GM18951 (cell line): ENCODE results near the gene RAD18.

Source experiments
- POLR2A ChIP-seq: IDR thresholded peaks from 4 replicates; pipeline ENCODE4 v1.6.1; 2011; ENCODE audit warnings: mild to moderate bottlenecking; ENCODE audit not compliant: insufficient read length, insufficient read depth; ENCODE audit errors: extremely low read depth
- in situ Hi-C: fragments of 300-500 bp; cut with MboI; formaldehyde crosslinking; loops from one replicate; pipeline ENCODE4 v1.12.0; 2022; ENCODE audit warnings: low sequenced_read_pairs, mixed read lengths, inconsistent platforms; ENCODE audit not compliant: unreplicated experiment

The RAD18 gene

DNA sequence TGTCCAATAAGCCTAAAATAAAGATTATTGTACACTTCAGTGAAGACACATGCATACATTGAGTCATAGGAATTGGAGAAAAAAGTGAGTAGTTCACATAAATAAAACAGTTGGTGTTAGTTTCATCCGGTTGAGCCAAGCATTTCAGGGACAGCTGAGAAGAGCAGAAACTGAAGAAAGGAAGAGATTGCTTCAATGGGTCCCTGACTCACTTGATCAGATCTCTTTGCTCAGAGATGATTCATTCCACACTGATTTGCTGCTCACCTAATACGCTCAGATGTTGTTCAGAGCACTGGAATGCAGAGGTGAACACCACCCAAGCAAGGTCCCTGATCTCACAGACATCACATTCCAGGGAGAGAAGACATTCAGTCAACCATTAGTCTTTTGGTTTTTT, 93.7 kb downstream of the RAD18 start:
- TF ChIP-seq POLR2A, result no peak
- in situ Hi-C loops, result no loop called here

DNA sequence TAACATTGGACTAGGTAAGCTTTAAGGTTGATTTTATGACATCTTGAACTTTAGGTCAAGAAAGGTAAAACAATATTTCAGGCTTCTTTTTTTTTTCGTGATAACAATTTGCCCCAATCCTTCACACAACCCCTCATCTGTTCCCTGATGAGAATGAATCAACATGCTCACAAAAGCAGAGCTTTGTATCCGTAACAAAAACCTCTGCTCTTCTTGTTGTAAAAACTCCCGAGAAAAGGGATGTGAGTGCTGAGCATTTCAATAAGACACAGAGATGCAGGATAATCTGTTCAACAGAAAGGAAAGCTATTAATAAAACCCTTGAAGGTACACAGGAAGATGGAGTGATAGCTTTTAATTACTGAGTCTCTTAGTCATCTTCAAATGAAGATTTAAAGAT, 94.3 kb downstream of the RAD18 start:
- TF ChIP-seq POLR2A, result no peak

GRCh38 chr3:8867646-8868045, 95.6 kb downstream of the RAD18 start:
- in situ Hi-C loops, result no loop called here

More for the DNA sequence above, 94.3 kb downstream of the RAD18 start:
- in situ Hi-C loops, result no loop called here

GRCh38 chr3:8865697-8866096, 97.6 kb downstream of the RAD18 start:
- no peak for TF ChIP-seq POLR2A
- in situ Hi-C loops, result no loop called here

More at GRCh38 chr3:8867646-8868045, 95.6 kb downstream of the RAD18 start:
- no peak for TF ChIP-seq POLR2A

- in situ Hi-C loops, result no loop called here
- no peak for TF ChIP-seq POLR2A
Measured at GRCh38 chr3:8864402-8865350, 98.6 kb downstream of the RAD18 start.

- no peak for TF ChIP-seq POLR2A
- in situ Hi-C loops, result no loop called here
Measured at GRCh38 chr3:8863891-8864290, 99.4 kb downstream of the RAD18 start.

DNA sequence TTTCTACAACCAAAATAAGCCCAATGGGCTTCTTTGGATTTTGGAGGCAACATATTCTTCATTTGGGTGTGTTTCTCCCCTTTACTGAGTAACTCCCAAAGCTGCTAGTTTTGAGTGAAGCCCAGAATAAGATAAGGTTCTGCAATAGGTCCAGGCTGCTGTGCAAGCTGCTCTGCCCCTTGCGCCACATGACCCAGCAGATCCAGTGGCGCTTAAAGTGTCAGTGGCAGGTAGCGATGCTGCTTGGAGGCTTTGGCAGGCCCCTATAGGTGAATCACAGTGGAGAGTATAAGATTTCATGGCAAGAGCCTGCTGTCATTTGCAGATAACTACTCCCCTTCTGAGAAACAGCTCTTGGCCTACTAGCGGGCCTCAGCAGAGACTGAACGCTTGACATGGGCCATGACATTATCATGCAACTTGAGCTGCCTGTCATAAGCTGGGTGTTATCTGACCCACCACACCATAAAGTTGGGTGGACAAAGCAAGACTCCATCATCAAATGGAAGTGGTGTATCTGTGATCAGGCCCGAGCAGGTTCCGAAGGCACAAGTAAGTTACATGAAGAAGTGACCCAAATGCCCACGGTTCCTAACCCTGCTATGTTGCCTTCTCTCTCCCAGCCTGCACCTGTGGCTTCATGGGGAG, 105.4 kb downstream of the RAD18 start:
- TF ChIP-seq POLR2A, result no peak
- in situ Hi-C loops, result no loop called here

GRCh38 chr3:8856721-8857120, 106.6 kb downstream of the RAD18 start:
- in situ Hi-C loops, result no loop called here
- no peak for TF ChIP-seq POLR2A

- in situ Hi-C loops, result no loop called here
- TF ChIP-seq POLR2A, result no peak
Measured at GRCh38 chr3:8856071-8856470, 107.2 kb downstream of the RAD18 start.

DNA sequence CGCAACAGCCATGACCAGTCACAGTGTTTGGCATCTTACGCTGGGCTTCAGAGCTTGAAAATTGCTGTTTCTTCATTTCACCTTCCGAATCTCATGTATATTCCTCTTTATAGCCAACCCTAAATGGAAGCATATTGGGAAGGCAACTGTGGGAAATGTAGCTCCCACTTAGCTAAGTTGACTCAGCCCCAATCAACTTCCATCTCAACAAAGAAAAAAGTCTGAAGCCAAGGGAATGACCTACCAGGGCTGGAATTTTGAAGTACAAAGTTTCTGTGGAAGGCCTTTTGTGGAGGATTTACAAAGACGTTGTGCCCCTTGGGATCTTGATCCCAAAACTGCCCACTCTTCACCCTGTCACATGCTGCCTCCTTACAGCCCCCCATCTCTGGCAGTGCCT, 108.6 kb downstream of the RAD18 start:
- in situ Hi-C loops, result no loop called here
- no peak for TF ChIP-seq POLR2A

GRCh38 chr3:8853081-8853480, 110.2 kb downstream of the RAD18 start:
- in situ Hi-C loops, result no loop called here
- no peak for TF ChIP-seq POLR2A

DNA sequence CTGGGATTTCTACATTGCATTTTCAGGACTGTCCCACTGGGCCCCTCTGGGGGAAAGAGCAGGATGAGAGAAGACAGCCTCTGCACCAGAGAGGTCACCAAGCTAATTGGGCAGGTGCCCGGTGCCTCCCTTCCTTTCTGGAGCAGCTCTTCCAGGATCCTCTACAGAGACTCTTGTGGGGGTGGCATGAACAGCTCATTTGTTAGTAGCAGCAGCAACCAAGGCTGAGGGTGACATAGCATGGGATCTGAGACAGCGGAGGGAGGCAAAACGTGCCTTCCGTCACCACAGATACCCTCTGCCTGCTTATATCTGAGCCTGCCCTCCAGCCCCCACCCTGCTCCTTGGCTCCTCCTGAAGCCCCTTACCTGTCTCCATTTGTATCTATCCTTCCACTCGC, 110.8 kb downstream of the RAD18 start:
- in situ Hi-C loops, result no loop called here

GRCh38 chr3:8851703-8852102, 111.6 kb downstream of the RAD18 start:
- no peak for TF ChIP-seq POLR2A
- in situ Hi-C loops, result no loop called here

More for the DNA sequence above, 110.8 kb downstream of the RAD18 start:
- TF ChIP-seq POLR2A, result no peak

DNA sequence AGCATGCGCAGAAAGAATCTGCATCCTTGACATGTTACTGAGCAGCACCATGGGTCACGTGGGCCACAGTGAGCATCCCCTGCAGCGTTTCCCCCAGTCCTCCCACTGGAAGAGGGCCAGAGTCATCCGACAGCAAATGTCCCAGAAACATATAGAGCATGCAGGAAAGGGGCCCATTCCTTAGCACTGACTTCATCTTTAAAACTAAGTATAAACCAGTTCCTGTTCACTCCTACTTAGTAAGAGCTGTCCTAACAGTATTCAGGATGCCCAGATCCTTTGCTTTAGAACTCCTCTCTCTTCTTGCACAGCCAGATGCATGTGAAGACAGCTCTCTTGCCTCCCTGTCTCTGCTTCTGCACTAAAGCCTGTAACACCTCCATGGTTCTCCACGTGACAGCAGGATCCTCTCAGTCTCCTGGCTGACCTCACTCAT, 114.6 kb downstream of the RAD18 start:
- no peak for TF ChIP-seq POLR2A
- in situ Hi-C loops, result no loop called here

GRCh38 chr3:8847317-8847716, 116.0 kb downstream of the RAD18 start:
- no peak for TF ChIP-seq POLR2A
- in situ Hi-C loops, result no loop called here
